ENCODE measurements around the gene MOB3A. TPM values are rescaled to one million over a fixed set of nuclear protein-coding genes. Genes with fewer than 3 reads are reported as not detected.
A peak's percentile ranks its signal among the peaks of the same experiment; 100 is the strongest.

The MOB3A gene
- total and polyA plus RNA-seq, 2 of the 8 experiments (the other 6 are each of a cell fraction or from before 2014, with no cell fraction given), result 9.2 to 9.6 TPM

DNA sequence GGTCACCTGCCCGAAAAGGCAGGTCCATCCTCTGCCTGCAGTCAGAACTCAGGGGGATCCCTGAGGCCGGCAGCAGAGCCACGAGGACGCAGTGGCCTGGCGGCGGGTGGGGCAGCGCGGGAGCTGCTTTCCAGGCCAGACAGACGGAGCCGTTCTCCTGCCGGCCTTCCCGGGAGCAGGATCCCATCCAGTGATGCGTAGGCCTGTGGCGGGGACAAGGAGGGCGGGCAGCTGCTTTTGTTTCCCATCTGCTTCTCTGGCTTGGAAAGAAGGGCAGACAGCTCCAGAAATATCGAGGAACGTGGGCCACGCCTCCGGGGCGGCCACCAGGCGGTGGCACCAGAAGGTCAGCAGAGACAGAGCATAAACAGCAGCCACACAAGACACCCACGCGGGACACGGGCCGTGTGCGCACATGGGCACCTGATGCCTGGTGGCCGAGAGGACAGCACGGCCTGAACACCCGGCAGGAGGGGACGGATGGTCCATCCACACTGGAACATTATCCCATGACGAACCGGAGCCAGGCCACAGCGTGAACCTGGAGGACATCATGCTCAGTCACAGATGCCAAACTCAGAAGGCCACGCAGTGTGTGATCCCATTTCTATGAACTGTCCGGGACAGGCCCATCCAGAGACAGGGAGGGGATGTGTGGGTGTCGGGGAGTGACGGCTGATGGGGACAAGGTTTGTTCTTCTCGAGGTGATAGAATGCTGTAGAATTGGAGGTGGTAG lies 31.2 kb downstream of the MOB3A start:
- H2BK20ac ChIP-seq (ENCODE audit: low read length), result no peak overlapping the region
- no peak for FAIRE-seq
- TF ChIP-seq CTBP2 (IDR thresholded peaks at IDR 0.05; ENCODE audit: borderline replicate concordance, insufficient read depth, insufficient read length, low read length) (no peak), CHD1 (IDR thresholded peaks at IDR 0.05; ENCODE audit: low read depth, low read length) (no peak), KDM4A (IDR thresholded peaks at IDR 0.05; ENCODE audit: low read depth, low read length, severe bottlenecking) (no peak), BCL11A (IDR thresholded peaks at IDR 0.05; ENCODE audit: low read depth in 2 of 2, low read length in 2 of 2) (no peak), YY1 (IDR thresholded peaks at IDR 0.05; ENCODE audit: low read depth, low read length) (no peak), CEBPB (IDR thresholded peaks at IDR 0.05; ENCODE audit: low read depth, low read length) (no peak), BACH1 (IDR thresholded peaks at IDR 0.05; ENCODE audit: low read length) (no peak), RFX5 (IDR thresholded peaks at IDR 0.05; ENCODE audit: borderline replicate concordance, low read depth, low read length) (no peak)
- TF ChIP-seq, protein P1, sequence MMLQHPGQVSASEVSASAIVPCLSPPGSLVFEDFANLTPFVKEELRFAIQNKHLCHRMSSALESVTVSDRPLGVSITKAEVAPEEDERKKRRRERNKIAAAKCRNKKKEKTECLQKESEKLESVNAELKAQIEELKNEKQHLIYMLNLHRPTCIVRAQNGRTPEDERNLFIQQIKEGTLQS (IDR thresholded peaks at IDR 0.05; ENCODE audit: insufficient read depth, low read depth, low read length), result no peak
- TF ChIP-seq, protein P2, sequence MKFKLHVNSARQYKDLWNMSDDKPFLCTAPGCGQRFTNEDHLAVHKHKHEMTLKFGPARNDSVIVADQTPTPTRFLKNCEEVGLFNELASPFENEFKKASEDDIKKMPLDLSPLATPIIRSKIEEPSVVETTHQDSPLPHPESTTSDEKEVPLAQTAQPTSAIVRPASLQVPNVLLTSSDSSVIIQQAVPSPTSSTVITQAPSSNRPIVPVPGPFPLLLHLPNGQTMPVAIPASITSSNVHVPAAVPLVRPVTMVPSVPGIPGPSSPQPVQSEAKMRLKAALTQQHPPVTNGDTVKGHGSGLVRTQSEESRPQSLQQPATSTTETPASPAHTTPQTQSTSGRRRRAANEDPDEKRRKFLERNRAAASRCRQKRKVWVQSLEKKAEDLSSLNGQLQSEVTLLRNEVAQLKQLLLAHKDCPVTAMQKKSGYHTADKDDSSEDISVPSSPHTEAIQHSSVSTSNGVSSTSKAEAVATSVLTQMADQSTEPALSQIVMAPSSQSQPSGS (IDR thresholded peaks at IDR 0.05; ENCODE audit: low read length), result no peak

More for the DNA sequence above, 31.2 kb downstream of the MOB3A start:
- no peaks in the 10 kb centered on the region for H3K79me1 ChIP-seq (ENCODE audit: low read depth, low read length)
- no peak overlapping the region for H3K4me3 ChIP-seq (ENCODE audit: extremely low read depth in 1 of 4, insufficient read depth in 2 of 4, low read depth in 3 of 4, low read length in 4 of 4)
- H3K18ac ChIP-seq (ENCODE audit: extremely low read depth, low read length), result no peak overlapping the region
- no peak overlapping the region for H2BK15ac ChIP-seq (ENCODE audit: low read length)
- H2AK5ac ChIP-seq (ENCODE audit: low read depth, low read length), result no peak overlapping the region
- no peak overlapping the region for H3K23ac ChIP-seq (ENCODE audit: insufficient read length)
- 96% methylated on average over 34 of the region's 38 CpGs; no CpG with 5 or more reads in 1 of the 2 experiments for WGBS, 2 experiments (ENCODE audit: extremely low coverage in 1 of 2, insufficient coverage in 1 of 2, insufficient read length in 1 of 2, insufficient replicate concordance in 2 of 2, low coverage in 1 of 2, low lambda C conversion rate in 2 of 2, missing lambda C conversion rate in 1 of 2)
- H3K4me1 ChIP-seq (replicated peaks in 1 of 4; ENCODE audit: control insufficient read depth in 3 of 4, insufficient read depth in 4 of 4, low read length in 3 of 4), result peaks cover 4 to 14% (median 11%) of the 10 kb centered on the region in 4 experiments
- H3K14ac ChIP-seq (ENCODE audit: insufficient read length), result no peak overlapping the region
- H3K56ac ChIP-seq (replicated peaks; ENCODE audit: insufficient read length, low read depth, low read length), result no peak overlapping the region
- no peaks in the 10 kb centered on the region for H3K79me2 ChIP-seq (ENCODE audit: control insufficient read depth in 1 of 2, insufficient read depth in 2 of 2, low read length in 2 of 2)
- no peak overlapping the region for H2BK120ac ChIP-seq (replicated peaks; ENCODE audit: low read depth, low read length)
- no peaks in the 10 kb centered on the region for H3K36me3 ChIP-seq (ENCODE audit: control insufficient read depth in 2 of 4, insufficient read depth in 4 of 4, low read length in 3 of 4)
- ChIA-PET POLR2A (ENCODE audit: partially characterized antibody) (interaction anchor here (0.9 kb wide), 1 partner anchor 14 kb away, joined by 3 read pairs; the partner anchor contains the start of gene MKNK2), CTCF (ENCODE audit: partially characterized antibody) (interaction anchor here (0.9 to 1.2 kb wide), 3 partner anchors 16 to 135 kb away, joined by 3 to 4 read pairs (median 3); no protein-coding TSS in a partner anchor)
- H2AFZ ChIP-seq (ENCODE audit: low read length), result no peak overlapping the region
- DNase-seq (ENCODE audit: low read depth in 1 of 2, low spot score in 2 of 2), result no peak
- no peak overlapping the region for H3K4me2 ChIP-seq (ENCODE audit: insufficient read depth in 1 of 2, low read depth in 2 of 2, low read length in 2 of 2)
- H3K9ac ChIP-seq (replicated peaks in 1 of 4; ENCODE audit: extremely low read depth in 1 of 4, low read depth in 3 of 4, low read length in 3 of 4), result no peak overlapping the region
- no peaks in the 10 kb centered on the region for H4K20me1 ChIP-seq (replicated peaks in 1 of 2; ENCODE audit: control insufficient read depth in 1 of 2, insufficient read depth in 2 of 2, low read length in 2 of 2)
- H3K27me3 ChIP-seq (replicated peaks in 1 of 4; ENCODE audit: control insufficient read depth in 3 of 4, extremely low read depth in 1 of 4, insufficient read depth in 3 of 4, low read length in 3 of 4), result no peaks in the 10 kb centered on the region
- peaks cover 5% of the 10 kb centered on the region; the same call in 1 of the 2 replicates for H3K23me2 ChIP-seq (ENCODE audit: low read depth, low read length)
- H2BK12ac ChIP-seq (ENCODE audit: low read depth, low read length), result peak overlapping the region; percentile 2; the same call in 1 of the 2 replicates
- H3K9me3 ChIP-seq (ENCODE audit: insufficient read depth in 2 of 2, low read depth in 1 of 2, low read length in 1 of 2), result no peaks in the 10 kb centered on the region
- no peak overlapping the region for H3K4ac ChIP-seq (replicated peaks; ENCODE audit: insufficient read length, low read depth, low read length)
- no peak overlapping the region; the same call in none of the 2 replicates for H4K8ac ChIP-seq (ENCODE audit: extremely low read depth, insufficient read depth, low read length)
- peak overlapping the region; percentile 30 for H4K91ac ChIP-seq (replicated peaks; ENCODE audit: insufficient read length, low read length)
- no peak overlapping the region for H3K27ac ChIP-seq (ENCODE audit: low read depth, low read length)
- no peak overlapping the region for H2BK5ac ChIP-seq (ENCODE audit: low read depth, low read length)
- no peak overlapping the region for H4K5ac ChIP-seq (ENCODE audit: insufficient read length, low read depth, low read length)

Data from H1 (cell line).